HG03575 (cell line): ENCODE measurements around the gene GRID2IP.
A peak's percentile ranks its signal among the peaks of the same experiment; 100 is the strongest.
"Not testable (repeated sequence)": the region's sequence is repeated elsewhere in the genome, so short reads cannot be mapped to it uniquely, and the experiment has no call there.

Source experiments
- ATAC-seq: cut with Tn5 transposase; IDR thresholded peaks from one replicate; pipeline ENCODE4 v1.9.1; 2021; ENCODE audit not compliant: unreplicated experiment, insufficient number of reproducible peaks, low FRiP score; ENCODE audit errors: extremely low read depth

Gene GRID2IP

GRCh38 chr7:6460990-6461584 lies 90.2 kb downstream of the GRID2IP start:
- ATAC-seq, result no peak

DNA sequence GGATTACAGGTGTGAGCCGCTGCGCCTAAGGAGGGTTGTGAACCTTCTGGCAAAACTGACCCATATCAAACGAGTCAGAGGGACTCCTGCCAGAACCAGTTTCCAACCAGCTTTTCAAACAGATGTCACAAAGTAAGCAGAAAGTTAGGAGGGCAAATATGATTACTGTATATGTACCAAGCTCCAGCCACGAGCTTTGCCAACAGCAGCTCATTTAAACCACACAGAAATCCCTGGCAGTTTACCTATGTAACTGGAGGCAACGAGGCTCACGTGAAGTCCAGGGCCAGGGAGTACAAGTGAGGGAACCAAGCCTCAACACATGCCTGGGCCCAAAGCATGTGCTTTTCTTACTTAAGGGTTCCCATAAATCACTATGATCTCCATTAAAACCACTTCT lies 91.0 kb downstream of the GRID2IP start:
- ATAC-seq, result no peak

DNA sequence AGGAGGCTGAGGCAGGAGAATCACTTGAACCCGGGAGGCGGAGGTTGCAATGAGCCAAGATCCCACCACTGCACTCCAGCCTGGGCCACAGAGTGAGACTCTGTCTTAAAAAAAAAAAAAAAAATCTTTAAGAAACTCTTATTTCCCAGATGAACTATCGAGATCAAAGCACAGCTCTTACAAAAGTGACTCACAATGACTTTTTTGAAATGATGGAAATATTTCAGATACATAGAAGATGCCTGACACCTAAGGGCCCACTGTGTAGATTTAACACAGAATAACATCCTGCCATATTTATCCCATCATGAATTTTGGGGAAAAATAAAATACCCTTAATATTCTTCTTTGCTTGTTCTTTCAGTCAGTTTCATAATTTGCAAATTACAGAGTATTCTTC lies 92.6 kb downstream of the GRID2IP start:
- not testable (repeated sequence) for ATAC-seq

DNA sequence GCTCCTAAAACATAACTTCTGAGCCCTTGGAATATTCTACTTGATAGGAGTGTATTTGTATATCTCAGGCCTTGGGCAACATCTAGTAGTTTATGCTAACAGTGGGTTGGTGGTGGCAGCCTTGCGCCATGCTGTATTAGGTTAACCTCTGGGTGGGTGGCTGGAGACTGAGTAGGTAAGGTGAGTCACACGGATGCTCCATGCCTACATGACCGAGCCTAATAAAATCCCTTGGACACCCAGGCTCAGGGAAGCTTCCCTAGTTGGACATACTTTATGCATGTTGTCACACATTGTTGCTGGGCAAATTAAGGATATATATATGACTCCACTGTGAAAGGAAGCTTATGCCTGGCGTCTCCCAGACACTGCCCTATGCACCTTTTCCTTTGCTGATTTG lies 97.5 kb downstream of the GRID2IP start:
- no peak for ATAC-seq

DNA sequence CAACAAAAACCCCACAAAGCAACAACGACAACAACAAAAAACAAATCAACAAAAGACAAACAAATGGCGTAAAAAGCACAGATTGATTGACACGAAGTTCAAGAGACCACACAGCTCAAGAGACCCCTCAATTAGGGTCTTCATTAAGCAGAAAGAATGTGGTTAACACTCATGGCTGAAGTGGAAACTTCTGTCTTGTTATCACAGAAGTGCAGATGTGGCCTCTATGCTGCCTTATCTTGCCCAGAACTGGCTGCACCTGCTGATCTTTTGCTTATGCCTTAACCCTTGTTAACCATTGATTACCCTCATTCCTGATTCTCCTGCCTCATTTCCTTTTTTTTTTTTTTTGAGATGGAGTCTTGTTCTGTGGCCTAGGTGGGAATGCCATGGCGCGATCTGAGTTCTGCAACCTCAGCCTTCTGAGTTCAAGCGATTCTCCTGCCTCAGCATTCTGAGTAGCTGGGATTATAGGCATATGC lies 100.0 kb downstream of the GRID2IP start:
- no peak for ATAC-seq

- ATAC-seq, result not testable (repeated sequence)
Measured at GRCh38 chr7:6450591-6450990, 100.7 kb downstream of the GRID2IP start.

- ATAC-seq, result not testable (repeated sequence)
Measured at GRCh38 chr7:6449884-6450283, 101.4 kb downstream of the GRID2IP start.

GRCh38 chr7:6448943-6449543 lies 102.2 kb downstream of the GRID2IP start:
- ATAC-seq, result no peak

GRCh38 chr7:6447581-6448199 lies 103.6 kb downstream of the GRID2IP start, which contains the start of gene DAGLB:
DAGLB (minus strand) TSS chr7:6447954; CDS start chr7:6447842, 112 bp downstream.
- peak; percentile 57 for ATAC-seq
